WTC11 (cell line): ENCODE data around the gene PDLIM1. TPM values are rescaled to one million over a fixed set of nuclear protein-coding genes. Genes with fewer than 3 reads are reported as not detected.

Source experiments
- ATAC-seq: fragments of 200-7000 bp; cut with Tn5 transposase; 2 replicates; pipeline ENCODE4 v1.10.0; 2021; ENCODE audit warnings: mild to moderate bottlenecking, moderate library complexity
- CTCF ChIA-PET: fragments of 300-600 bp; sonication (Branson Sonifier 250); formaldehyde crosslinking; loops from one replicate; lab custom pipeline; 2021; ENCODE audit warnings: antibody characterized with exemption; lab: Charles Lee
- POLR2A ChIA-PET: fragments of 350-600 bp; sonication (Branson Sonifier 250); formaldehyde crosslinking; loops from one replicate; lab custom pipeline; 2021; ENCODE audit warnings: antibody characterized with exemption; lab: Charles Lee
- DNase-seq: peaks from one replicate; pipeline ENCODE4 v3.0.0; 2021; ENCODE audit warnings: low spot score
- H3K27ac Mint-ChIP-seq: 2 replicates; pipeline ENCODE4 v1.8.0; 2021; ENCODE audit warnings: mixed read lengths
- H3K27me3 Mint-ChIP-seq: 2 replicates; pipeline ENCODE4 v1.8.0; 2021; ENCODE audit warnings: low read depth, mild to moderate bottlenecking, moderate library complexity, mixed read lengths
- H3K36me3 Mint-ChIP-seq: 2 replicates; pipeline ENCODE4 v1.8.0; 2021; ENCODE audit warnings: mixed read lengths
- H3K4me1 Mint-ChIP-seq: 2 replicates; pipeline ENCODE4 v1.8.0; 2022; ENCODE audit warnings: mixed read lengths
- H3K4me3 Mint-ChIP-seq: 2 replicates; pipeline ENCODE4 v1.8.0; 2021; ENCODE audit warnings: mild to moderate bottlenecking, moderate library complexity, mixed read lengths
- H3K9me3 Mint-ChIP-seq: 2 replicates; pipeline ENCODE4 v1.8.0; 2021; ENCODE audit warnings: mixed read lengths
- CBFB ChIP-seq: sonication (generic); formaldehyde crosslinking; IDR thresholded peaks from 2 replicates; pipeline ENCODE4 v1.8.1; 2022; ENCODE audit warnings: mild to moderate bottlenecking, low read depth, missing genetic modification reagents
- E2F4 ChIP-seq: sonication (generic); formaldehyde crosslinking; IDR thresholded peaks from 2 replicates; pipeline ENCODE4 v1.8.1; 2022; ENCODE audit warnings: low read depth, mild to moderate bottlenecking, moderate library complexity, missing genetic modification reagents, borderline replicate concordance
- E2F5 ChIP-seq: sonication (generic); formaldehyde crosslinking; IDR thresholded peaks from 2 replicates; pipeline ENCODE4 v1.8.1; 2022; ENCODE audit warnings: mild to moderate bottlenecking, moderate library complexity, missing genetic modification reagents
- HMGXB4 ChIP-seq: sonication (generic); formaldehyde crosslinking; IDR thresholded peaks from 2 replicates; pipeline ENCODE4 v1.8.1; 2023; ENCODE audit warnings: mild to moderate bottlenecking, moderate library complexity, missing genetic modification reagents
- JAZF1 ChIP-seq: fragments of 250-450 bp; sonication (Bioruptor Pico); IDR thresholded peaks from 2 replicates; pipeline ENCODE4 v1.9.0; 2021; ENCODE audit warnings: moderate library complexity, mild to moderate bottlenecking, inconsistent platforms
- MAX ChIP-seq: sonication (generic); formaldehyde crosslinking; IDR thresholded peaks from 2 replicates; pipeline ENCODE4 v1.8.0; 2022; ENCODE audit warnings: mild to moderate bottlenecking, missing genetic modification reagents
- NFATC4 ChIP-seq: fragments of 250-450 bp; sonication (Bioruptor Pico); IDR thresholded peaks from 2 replicates; pipeline ENCODE4 v1.9.0; 2021; ENCODE audit warnings: mild to moderate bottlenecking
- NFE2L1 ChIP-seq: sonication (generic); formaldehyde crosslinking; IDR thresholded peaks from 2 replicates; pipeline ENCODE4 v1.8.1; 2023; ENCODE audit warnings: missing genetic modification reagents
- NR1H2 ChIP-seq: sonication (generic); formaldehyde crosslinking; IDR thresholded peaks from 2 replicates; pipeline ENCODE4 v1.9.0; 2021; ENCODE audit warnings: mild to moderate bottlenecking, moderate library complexity, missing genetic modification reagents
- TP53 ChIP-seq: sonication (generic); formaldehyde crosslinking; IDR thresholded peaks from 2 replicates; pipeline ENCODE4 v1.8.1; 2023; ENCODE audit warnings: mild to moderate bottlenecking, missing genetic modification reagents
- USF1 ChIP-seq: sonication (generic); formaldehyde crosslinking; IDR thresholded peaks from 2 replicates; pipeline ENCODE4 v1.8.0; 2022; ENCODE audit warnings: mild to moderate bottlenecking, missing genetic modification reagents
- ZNF121 ChIP-seq: sonication (generic); formaldehyde crosslinking; IDR thresholded peaks from 2 replicates; pipeline ENCODE4 v1.8.0; 2023; ENCODE audit warnings: missing genetic modification reagents
- ZNF138 ChIP-seq: sonication (generic); formaldehyde crosslinking; conservative IDR thresholded peaks from 2 replicates; pipeline ENCODE4 v1.8.1; 2022; ENCODE audit warnings: mild to moderate bottlenecking, moderate library complexity, missing genetic modification reagents
- ZNF232 ChIP-seq: sonication (generic); formaldehyde crosslinking; IDR thresholded peaks from 2 replicates; pipeline ENCODE4 v1.8.0; 2022; ENCODE audit warnings: mild to moderate bottlenecking, missing genetic modification reagents
- ZNF263 ChIP-seq: sonication (generic); formaldehyde crosslinking; IDR thresholded peaks from 2 replicates; pipeline ENCODE4 v1.8.1; 2022; ENCODE audit warnings: low read depth, mild to moderate bottlenecking, moderate library complexity, missing genetic modification reagents
- ZNF423 ChIP-seq: fragments of 250-450 bp; sonication (Bioruptor Pico); IDR thresholded peaks from 2 replicates; pipeline ENCODE4 v2.1.2; 2022; ENCODE audit warnings: mild to moderate bottlenecking, moderate library complexity
- ZSCAN18 ChIP-seq: fragments of 250-450 bp; sonication (Bioruptor Pico); IDR thresholded peaks from 2 replicates; pipeline ENCODE4 v2.1.2; 2022; ENCODE audit warnings: mild to moderate bottlenecking, moderate library complexity
- total RNA-seq: library from RNA; stranded (reverse); gene quantifications from 3 replicates; pipeline ENCODE4 v1.2.3, GENCODE V29; 2021
- TF ChIP-seq, protein P1 (sequence below): fragments of 250-450 bp; sonication (Bioruptor Pico); IDR thresholded peaks from 2 replicates; pipeline ENCODE4 v1.9.0; 2021; ENCODE audit warnings: mild to moderate bottlenecking
- TF ChIP-seq, protein P2 (sequence below): sonication (generic); formaldehyde crosslinking; conservative IDR thresholded peaks from 2 replicates; pipeline ENCODE4 v1.8.1; 2022; ENCODE audit warnings: mild to moderate bottlenecking, missing genetic modification reagents
- TF ChIP-seq, protein P3 (sequence below): sonication (generic); formaldehyde crosslinking; conservative IDR thresholded peaks from 2 replicates; pipeline ENCODE4 v1.8.1; 2023; ENCODE audit warnings: mild to moderate bottlenecking, low read depth, missing genetic modification reagents, moderate library complexity

The PDLIM1 gene
- total RNA-seq, 1 experiment from 2014 or later: 223 TPM

DNA sequence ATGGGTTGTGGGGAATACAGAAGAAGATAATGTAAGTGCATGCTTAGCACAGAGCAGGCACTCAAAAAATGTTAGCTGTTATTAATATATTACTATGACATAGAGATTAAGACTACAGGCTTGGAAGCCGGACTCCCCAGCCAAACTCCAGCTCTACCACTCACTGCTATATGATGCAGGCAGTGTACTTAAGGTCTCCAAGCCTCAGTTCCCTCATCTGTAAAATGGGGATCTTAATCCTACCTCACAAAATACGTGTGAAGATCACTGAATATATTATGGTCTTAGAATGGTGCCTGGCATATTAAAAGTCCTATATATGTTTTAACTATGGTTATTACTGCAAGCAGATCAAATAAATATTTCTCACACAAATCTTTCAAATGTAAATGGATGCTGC is 5.2 kb downstream of the PDLIM1 start:
- POLR2A ChIA-PET: no interaction called here
- no peaks in the 10 kb centered on the region for H3K27me3 Mint-ChIP-seq

GRCh38 chr10:95284807-95285206 is 6.0 kb downstream of the PDLIM1 start:
- TF ChIP-seq, protein P1, sequence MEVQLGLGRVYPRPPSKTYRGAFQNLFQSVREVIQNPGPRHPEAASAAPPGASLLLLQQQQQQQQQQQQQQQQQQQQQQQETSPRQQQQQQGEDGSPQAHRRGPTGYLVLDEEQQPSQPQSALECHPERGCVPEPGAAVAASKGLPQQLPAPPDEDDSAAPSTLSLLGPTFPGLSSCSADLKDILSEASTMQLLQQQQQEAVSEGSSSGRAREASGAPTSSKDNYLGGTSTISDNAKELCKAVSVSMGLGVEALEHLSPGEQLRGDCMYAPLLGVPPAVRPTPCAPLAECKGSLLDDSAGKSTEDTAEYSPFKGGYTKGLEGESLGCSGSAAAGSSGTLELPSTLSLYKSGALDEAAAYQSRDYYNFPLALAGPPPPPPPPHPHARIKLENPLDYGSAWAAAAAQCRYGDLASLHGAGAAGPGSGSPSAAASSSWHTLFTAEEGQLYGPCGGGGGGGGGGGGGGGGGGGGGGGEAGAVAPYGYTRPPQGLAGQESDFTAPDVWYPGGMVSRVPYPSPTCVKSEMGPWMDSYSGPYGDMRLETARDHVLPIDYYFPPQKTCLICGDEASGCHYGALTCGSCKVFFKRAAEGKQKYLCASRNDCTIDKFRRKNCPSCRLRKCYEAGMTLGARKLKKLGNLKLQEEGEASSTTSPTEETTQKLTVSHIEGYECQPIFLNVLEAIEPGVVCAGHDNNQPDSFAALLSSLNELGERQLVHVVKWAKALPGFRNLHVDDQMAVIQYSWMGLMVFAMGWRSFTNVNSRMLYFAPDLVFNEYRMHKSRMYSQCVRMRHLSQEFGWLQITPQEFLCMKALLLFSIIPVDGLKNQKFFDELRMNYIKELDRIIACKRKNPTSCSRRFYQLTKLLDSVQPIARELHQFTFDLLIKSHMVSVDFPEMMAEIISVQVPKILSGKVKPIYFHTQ (CRISPR knock-in tag): no peak
- TF ChIP-seq ZNF121 (CRISPR knock-in tag): no peak
- TF ChIP-seq E2F5 (CRISPR knock-in tag): no peak
- no peak for TF ChIP-seq NFE2L1
- TF ChIP-seq HMGXB4: no peak
- TF ChIP-seq CBFB (CRISPR knock-in tag): no peak
- no peak for TF ChIP-seq ZNF138 (CRISPR knock-in tag)
- TF ChIP-seq E2F4 (CRISPR knock-in tag): no peak
- no peak for TF ChIP-seq JAZF1
- TF ChIP-seq NR1H2: no peak
- TF ChIP-seq MAX (CRISPR knock-in tag): no peak
- H3K4me3 Mint-ChIP-seq: no peak overlapping the region
- H3K4me1 Mint-ChIP-seq: peaks cover 73% of the 10 kb centered on the region
- no peaks in the 10 kb centered on the region for H3K27me3 Mint-ChIP-seq
- CTCF ChIA-PET: interaction anchor here (1.4 kb wide), 1 partner anchor 38 kb away, joined by 3 read pairs; no protein-coding TSS in a partner anchor
- no peaks in the 10 kb centered on the region for H3K9me3 Mint-ChIP-seq
- DNase-seq (no peak), ATAC-seq (no peak)
- H3K36me3 Mint-ChIP-seq: peaks cover 2% of the 10 kb centered on the region; the same call in 1 of the 2 replicates
- H3K27ac Mint-ChIP-seq: peak overlapping the region; percentile 46; the same call in 1 of the 2 replicates
- POLR2A ChIA-PET: no interaction called here

More for the DNA sequence above, 5.2 kb downstream of the PDLIM1 start:
- H3K4me1 Mint-ChIP-seq: peaks cover 72% of the 10 kb centered on the region
- ATAC-seq (no peak), DNase-seq (no peak)
- TF ChIP-seq TP53 (no peak), NFATC4 (CRISPR knock-in tag) (no peak)
- TF ChIP-seq, all 79 proteins: peak for 0
- H3K36me3 Mint-ChIP-seq: peaks cover 2% of the 10 kb centered on the region; the same call in 1 of the 2 replicates
- CTCF ChIA-PET: interaction anchor here (1.4 to 1.7 kb wide), 3 partner anchors 10 to 78 kb away, joined by 3 to 4 read pairs (median 3); no protein-coding TSS in a partner anchor
- no peak overlapping the region for H3K4me3 Mint-ChIP-seq
- no peak overlapping the region for H3K27ac Mint-ChIP-seq
- H3K9me3 Mint-ChIP-seq: no peaks in the 10 kb centered on the region

- ATAC-seq: no peak
- POLR2A ChIA-PET: no interaction called here
- DNase-seq: no peak
- Mint-ChIP-seq H3K4me3 (no peak overlapping the region), H3K36me3 (no peaks in the 10 kb centered on the region; the same call in 1 of the 2 replicates), H3K9me3 (no peaks in the 10 kb centered on the region), H3K27ac (0 out of 2 replicates have a peak overlapping the region, but pooled peaks have one; percentile 26), H3K4me1 (peaks cover 73% of the 10 kb centered on the region), H3K27me3 (no peaks in the 10 kb centered on the region)
- CTCF ChIA-PET: interaction anchor here (1.2 to 1.8 kb wide), 2 partner anchors 35 to 39 kb away, joined by 3 to 8 read pairs; no protein-coding TSS in a partner anchor
- TF ChIP-seq, protein P2, sequence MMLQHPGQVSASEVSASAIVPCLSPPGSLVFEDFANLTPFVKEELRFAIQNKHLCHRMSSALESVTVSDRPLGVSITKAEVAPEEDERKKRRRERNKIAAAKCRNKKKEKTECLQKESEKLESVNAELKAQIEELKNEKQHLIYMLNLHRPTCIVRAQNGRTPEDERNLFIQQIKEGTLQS (CRISPR knock-in tag): no peak
- TF ChIP-seq ZNF423 (CRISPR knock-in tag): no peak
- TF ChIP-seq ZSCAN18 (CRISPR knock-in tag): no peak
- no peak for TF ChIP-seq USF1 (CRISPR knock-in tag)
- no peak for TF ChIP-seq ZNF232
- TF ChIP-seq, protein P3, sequence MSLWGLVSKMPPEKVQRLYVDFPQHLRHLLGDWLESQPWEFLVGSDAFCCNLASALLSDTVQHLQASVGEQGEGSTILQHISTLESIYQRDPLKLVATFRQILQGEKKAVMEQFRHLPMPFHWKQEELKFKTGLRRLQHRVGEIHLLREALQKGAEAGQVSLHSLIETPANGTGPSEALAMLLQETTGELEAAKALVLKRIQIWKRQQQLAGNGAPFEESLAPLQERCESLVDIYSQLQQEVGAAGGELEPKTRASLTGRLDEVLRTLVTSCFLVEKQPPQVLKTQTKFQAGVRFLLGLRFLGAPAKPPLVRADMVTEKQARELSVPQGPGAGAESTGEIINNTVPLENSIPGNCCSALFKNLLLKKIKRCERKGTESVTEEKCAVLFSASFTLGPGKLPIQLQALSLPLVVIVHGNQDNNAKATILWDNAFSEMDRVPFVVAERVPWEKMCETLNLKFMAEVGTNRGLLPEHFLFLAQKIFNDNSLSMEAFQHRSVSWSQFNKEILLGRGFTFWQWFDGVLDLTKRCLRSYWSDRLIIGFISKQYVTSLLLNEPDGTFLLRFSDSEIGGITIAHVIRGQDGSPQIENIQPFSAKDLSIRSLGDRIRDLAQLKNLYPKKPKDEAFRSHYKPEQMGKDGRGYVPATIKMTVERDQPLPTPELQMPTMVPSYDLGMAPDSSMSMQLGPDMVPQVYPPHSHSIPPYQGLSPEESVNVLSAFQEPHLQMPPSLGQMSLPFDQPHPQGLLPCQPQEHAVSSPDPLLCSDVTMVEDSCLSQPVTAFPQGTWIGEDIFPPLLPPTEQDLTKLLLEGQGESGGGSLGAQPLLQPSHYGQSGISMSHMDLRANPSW (CRISPR knock-in tag): no peak
- TF ChIP-seq ZNF263 (CRISPR knock-in tag): no peak
- TF ChIP-seq ZNF138 (CRISPR knock-in tag): no peak
Measured at GRCh38 chr10:95282107-95282506, 8.7 kb downstream of the PDLIM1 start.
